ENCODE measurements around the gene OSM.

OSM gene

DNA sequence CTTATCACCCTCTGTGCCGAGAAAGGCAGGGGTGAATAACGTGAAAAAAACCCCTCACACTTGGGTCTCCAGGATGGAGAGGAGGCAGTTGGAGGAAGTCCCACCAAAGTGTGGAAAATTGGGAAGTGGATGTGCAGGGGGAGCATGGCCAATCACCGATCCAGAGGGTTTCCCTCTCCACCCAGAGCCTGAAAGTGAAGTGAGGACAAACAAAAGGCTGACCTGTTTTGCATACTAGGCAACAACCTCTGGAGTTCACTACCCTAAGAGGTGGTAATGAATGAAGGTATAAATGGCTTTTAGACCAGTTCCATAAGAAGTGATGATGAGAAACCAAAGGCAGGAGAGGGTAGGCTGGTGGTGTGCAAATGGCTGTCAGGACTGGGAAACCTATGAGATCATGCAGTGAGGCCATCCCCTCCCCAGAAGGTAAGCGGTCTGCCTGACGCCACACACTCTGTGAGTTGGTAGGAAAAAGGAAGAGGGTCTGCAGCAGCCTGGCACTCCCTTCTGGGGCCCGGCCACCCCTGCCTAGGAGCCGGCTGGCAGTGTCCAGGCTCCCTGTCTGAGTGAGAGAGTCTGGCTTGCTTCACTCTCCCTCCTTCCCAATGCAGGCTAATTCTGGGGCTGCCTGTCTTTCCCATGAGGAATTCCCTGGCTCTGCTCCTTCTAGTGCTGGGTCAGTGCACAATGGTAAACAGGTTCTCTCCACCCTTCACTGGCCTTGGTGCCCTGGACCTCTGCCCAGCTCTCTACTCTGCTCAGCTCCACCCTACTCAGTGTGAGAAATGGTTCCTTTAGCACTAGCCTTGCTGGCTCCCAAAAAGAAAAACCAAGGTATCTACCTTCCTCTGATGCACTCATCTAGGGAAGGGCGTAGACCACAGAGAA is 44.5 kb upstream of the OSM start:
- POLR2A ChIA-PET: no interaction called here
- CTCF ChIA-PET: interaction anchor here (1.0 to 5.4 kb wide), 7 partner anchors 8 to 75 kb away, joined by 3 to 31 read pairs (median 4); partner anchors contain the start of gene CASTOR1
- peak overlapping the region in 1 of 2 experiments; percentile 32 for H3K27ac ChIP-seq (ENCODE audit: insufficient read depth in 1 of 2, low read depth in 1 of 2, low read length in 2 of 2, poor library complexity in 1 of 2, severe bottlenecking in 2 of 2)
- 91% methylated on average over 6 of the region's 8 CpGs for WGBS (ENCODE audit: insufficient coverage)
- no peaks in the 10 kb centered on the region for H3K36me3 ChIP-seq (ENCODE audit: control insufficient read depth in 4 of 4, insufficient read depth in 4 of 4, low read length in 3 of 4)
- H3K27me3 ChIP-seq (replicated peaks in 2 of 5; ENCODE audit: control insufficient read depth in 4 of 5, insufficient read depth in 5 of 5, low read length in 4 of 5): no peaks in the 10 kb centered on the region
- H3K4me3 ChIP-seq (ENCODE audit: control insufficient read depth in 1 of 7, extremely low read depth in 1 of 7, insufficient read depth in 4 of 7, low read depth in 2 of 7, low read length in 6 of 7): no peak overlapping the region
- H3K4me1 ChIP-seq (ENCODE audit: control extremely low read depth in 1 of 4, control insufficient read depth in 4 of 4, insufficient read depth in 4 of 4, low read length in 3 of 4): peaks cover 47 to 95% (median 86%) of the 10 kb centered on the region in 4 experiments
- no peak for DNase-seq
- no peaks in the 10 kb centered on the region for H3K9me3 ChIP-seq (ENCODE audit: control extremely low read depth in 1 of 5, control insufficient read depth in 4 of 5, insufficient read depth in 2 of 5, low read depth in 1 of 5, low read length in 4 of 5)

DNA sequence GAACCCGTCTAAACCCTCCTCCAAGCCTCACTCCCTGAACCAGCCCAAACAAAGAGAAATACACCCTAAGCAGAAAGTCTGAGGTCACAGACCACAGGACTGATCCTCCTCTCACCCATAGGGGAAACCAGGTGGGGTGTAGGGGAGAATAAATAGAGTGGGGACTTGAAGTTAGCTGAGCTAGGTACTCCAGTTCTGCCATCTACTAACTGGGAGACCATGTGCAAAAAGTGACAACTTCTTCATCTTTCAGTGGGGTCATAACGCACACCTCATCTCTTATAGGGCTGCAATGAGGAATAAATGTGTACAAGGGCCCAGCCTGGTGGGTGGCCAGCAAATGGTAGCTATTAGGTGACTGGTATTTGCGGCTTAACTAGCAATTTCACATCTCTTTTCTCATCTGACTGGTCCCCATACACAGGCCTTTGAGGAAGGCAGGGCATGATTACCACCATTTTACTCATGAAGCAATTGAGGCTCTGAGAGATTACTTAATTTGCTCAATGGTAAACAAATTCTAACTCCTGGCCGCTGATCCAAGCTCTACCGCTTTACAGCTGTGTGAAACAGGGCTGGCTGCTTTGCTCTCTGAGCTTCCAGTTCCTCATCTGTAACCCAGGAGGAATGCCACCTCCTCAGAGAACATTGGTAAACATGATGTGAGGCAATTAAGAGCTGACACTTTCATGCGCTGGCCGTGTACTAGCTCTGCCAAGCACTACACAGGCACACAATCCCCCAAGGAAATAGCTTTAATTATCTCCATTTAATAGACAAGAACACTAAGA is 43.5 kb upstream of the OSM start:
- no peak overlapping the region for H3K27ac ChIP-seq (ENCODE audit: insufficient read depth in 1 of 2, low read depth in 1 of 2, low read length in 2 of 2, poor library complexity in 1 of 2, severe bottlenecking in 2 of 2)
- no peaks in the 10 kb centered on the region for H3K36me3 ChIP-seq (ENCODE audit: control insufficient read depth in 4 of 4, insufficient read depth in 4 of 4, low read length in 3 of 4)
- peak in 1 of 3 donors; percentile 33 for DNase-seq
- peak overlapping the region in 1 of 7 experiments; percentile 26 for H3K4me3 ChIP-seq (ENCODE audit: control insufficient read depth in 1 of 7, extremely low read depth in 1 of 7, insufficient read depth in 4 of 7, low read depth in 2 of 7, low read length in 6 of 7)
- peaks cover 52 to 95% (median 86%) of the 10 kb centered on the region in 4 experiments for H3K4me1 ChIP-seq (ENCODE audit: control extremely low read depth in 1 of 4, control insufficient read depth in 4 of 4, insufficient read depth in 4 of 4, low read length in 3 of 4)
- H3K27me3 ChIP-seq (replicated peaks in 2 of 5; ENCODE audit: control insufficient read depth in 4 of 5, insufficient read depth in 5 of 5, low read length in 4 of 5): no peaks in the 10 kb centered on the region
- ChIA-PET CTCF (interaction anchor here (1.0 to 5.4 kb wide), 7 partner anchors 9 to 23 kb away, joined by 3 to 31 read pairs (median 3); partner anchors contain the start of gene CASTOR1), POLR2A (no interaction called here)
- 65% methylated on average over 5 of the region's 7 CpGs for WGBS (ENCODE audit: insufficient coverage)
- H3K9me3 ChIP-seq (ENCODE audit: control extremely low read depth in 1 of 5, control insufficient read depth in 4 of 5, insufficient read depth in 2 of 5, low read depth in 1 of 5, low read length in 4 of 5): no peaks in the 10 kb centered on the region

- no peaks in the 10 kb centered on the region for H3K27me3 ChIP-seq (replicated peaks in 2 of 5; ENCODE audit: control insufficient read depth in 4 of 5, insufficient read depth in 5 of 5, low read length in 4 of 5)
- H3K9me3 ChIP-seq (ENCODE audit: control extremely low read depth in 1 of 5, control insufficient read depth in 4 of 5, insufficient read depth in 2 of 5, low read depth in 1 of 5, low read length in 4 of 5): no peaks in the 10 kb centered on the region
- POLR2A ChIA-PET: no interaction called here
- no peak overlapping the region for H3K4me3 ChIP-seq (ENCODE audit: control insufficient read depth in 1 of 7, extremely low read depth in 1 of 7, insufficient read depth in 4 of 7, low read depth in 2 of 7, low read length in 6 of 7)
- no peak overlapping the region for H3K27ac ChIP-seq (ENCODE audit: insufficient read depth in 1 of 2, low read depth in 1 of 2, low read length in 2 of 2, poor library complexity in 1 of 2, severe bottlenecking in 2 of 2)
- WGBS (ENCODE audit: insufficient coverage): 88% methylated on average over 4 of the region's 5 CpGs
- CTCF ChIA-PET: interaction anchor here (0.9 to 3.6 kb wide), 4 partner anchors 20 to 53 kb away, joined by 3 to 16 read pairs (median 3); partner anchors contain the start of gene CASTOR1
- DNase-seq: peak in 2 of 3 donors; percentile 58 to 71
- peaks cover 56 to 95% (median 87%) of the 10 kb centered on the region in 4 experiments for H3K4me1 ChIP-seq (ENCODE audit: control extremely low read depth in 1 of 4, control insufficient read depth in 4 of 4, insufficient read depth in 4 of 4, low read length in 3 of 4)
- H3K36me3 ChIP-seq (ENCODE audit: control insufficient read depth in 4 of 4, insufficient read depth in 4 of 4, low read length in 3 of 4): no peaks in the 10 kb centered on the region
Observed at GRCh38 chr22:30308518-30309230, 42.0 kb upstream of the OSM start.

- Histone ChIP-seq H3K27me3 (replicated peaks in 2 of 5; ENCODE audit: control insufficient read depth in 4 of 5, insufficient read depth in 5 of 5, low read length in 4 of 5) (no peaks in the 10 kb centered on the region), H3K4me1 (ENCODE audit: control extremely low read depth in 1 of 4, control insufficient read depth in 4 of 4, insufficient read depth in 4 of 4, low read length in 3 of 4) (peaks cover 56 to 97% (median 90%) of the 10 kb centered on the region in 4 experiments), H3K27ac (ENCODE audit: insufficient read depth in 1 of 2, low read depth in 1 of 2, low read length in 2 of 2, poor library complexity in 1 of 2, severe bottlenecking in 2 of 2) (no peak overlapping the region), H3K4me3 (ENCODE audit: control insufficient read depth in 1 of 7, extremely low read depth in 1 of 7, insufficient read depth in 4 of 7, low read depth in 2 of 7, low read length in 6 of 7) (no peak overlapping the region), H3K9me3 (ENCODE audit: control extremely low read depth in 1 of 5, control insufficient read depth in 4 of 5, insufficient read depth in 2 of 5, low read depth in 1 of 5, low read length in 4 of 5) (no peaks in the 10 kb centered on the region), H3K36me3 (ENCODE audit: control insufficient read depth in 4 of 4, insufficient read depth in 4 of 4, low read length in 3 of 4) (no peaks in the 10 kb centered on the region)
- POLR2A ChIA-PET: no interaction called here
- no peak for DNase-seq
- WGBS (ENCODE audit: insufficient coverage): no CpG with 5 or more reads among the region's 2 CpGs
- CTCF ChIA-PET: interaction anchor here (0.9 to 3.6 kb wide), 3 partner anchors 20 to 52 kb away, joined by 3 to 16 read pairs (median 3); partner anchors contain the start of gene CASTOR1
Observed at GRCh38 chr22:30308093-30308492, 41.4 kb upstream of the OSM start.

DNA sequence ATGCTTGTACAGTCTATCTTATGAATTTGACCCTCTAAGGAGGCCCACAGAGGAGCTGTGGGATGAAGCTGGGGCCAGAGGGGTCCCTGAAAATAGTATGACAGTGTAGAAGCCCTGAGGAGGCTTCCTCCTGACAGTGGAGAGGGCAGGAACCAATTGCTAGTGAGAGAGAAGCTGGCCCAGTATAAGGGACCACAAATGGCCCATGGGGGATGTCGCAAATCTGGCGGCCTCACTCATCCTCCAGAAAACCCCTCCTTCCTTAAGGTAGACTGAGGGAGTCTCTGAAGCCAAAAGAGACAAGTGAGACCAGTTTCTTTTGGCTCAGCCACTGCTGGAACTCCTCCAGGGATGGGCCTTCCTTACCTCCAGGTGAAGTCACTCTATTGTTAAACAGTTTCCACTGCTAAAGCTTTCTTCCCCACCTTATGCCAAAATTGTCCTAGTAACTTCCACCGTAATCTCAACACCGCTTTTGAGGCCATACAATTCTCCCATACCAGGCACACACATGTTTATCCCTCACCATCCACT is 40.5 kb upstream of the OSM start:
- H3K4me3 ChIP-seq (ENCODE audit: control insufficient read depth in 1 of 7, extremely low read depth in 1 of 7, insufficient read depth in 4 of 7, low read depth in 2 of 7, low read length in 6 of 7): peak overlapping the region in 2 of 7 experiments; percentile 14 to 31
- H3K36me3 ChIP-seq (ENCODE audit: control insufficient read depth in 4 of 4, insufficient read depth in 4 of 4, low read length in 3 of 4): no peaks in the 10 kb centered on the region
- H3K27me3 ChIP-seq (replicated peaks in 2 of 5; ENCODE audit: control insufficient read depth in 4 of 5, insufficient read depth in 5 of 5, low read length in 4 of 5): no peaks in the 10 kb centered on the region
- H3K9me3 ChIP-seq (ENCODE audit: control extremely low read depth in 1 of 5, control insufficient read depth in 4 of 5, insufficient read depth in 2 of 5, low read depth in 1 of 5, low read length in 4 of 5): no peaks in the 10 kb centered on the region
- no peak for DNase-seq
- H3K4me1 ChIP-seq (ENCODE audit: control extremely low read depth in 1 of 4, control insufficient read depth in 4 of 4, insufficient read depth in 4 of 4, low read length in 3 of 4): peaks cover 58 to 97% (median 92%) of the 10 kb centered on the region in 4 experiments
- POLR2A ChIA-PET: interaction anchor here (0.7 kb wide), 1 partner anchor 938 kb away, joined by 3 read pairs; no protein-coding TSS in a partner anchor
- peak overlapping the region; percentile 7 to 47 for H3K27ac ChIP-seq (ENCODE audit: insufficient read depth in 1 of 2, low read depth in 1 of 2, low read length in 2 of 2, poor library complexity in 1 of 2, severe bottlenecking in 2 of 2)
- 95% methylated on average over 2 of the region's 4 CpGs for WGBS (ENCODE audit: insufficient coverage)
- CTCF ChIA-PET: interaction anchor here (0.9 to 3.6 kb wide), 4 partner anchors 8 to 19 kb away, joined by 3 to 16 read pairs (median 3); partner anchors contain the start of gene CASTOR1

DNA sequence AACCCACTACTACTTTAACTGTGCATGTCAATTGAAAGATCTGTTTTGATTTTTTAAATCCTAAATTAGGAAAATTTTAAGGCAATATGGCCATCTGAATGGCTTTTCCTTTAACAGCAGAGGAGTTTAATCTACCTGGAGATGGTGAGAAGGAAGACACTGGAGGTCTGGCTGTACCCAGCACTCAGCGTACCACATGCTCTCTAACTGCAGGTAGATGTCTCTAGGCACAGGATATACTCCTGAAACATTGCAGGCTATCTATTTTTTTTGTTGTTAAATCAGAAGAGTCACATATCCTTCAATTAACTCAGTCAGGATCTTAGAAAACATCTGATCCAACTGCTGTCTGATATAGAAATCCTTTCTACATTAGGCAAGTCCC is 40.0 kb upstream of the OSM start:
- CTCF ChIA-PET: interaction anchor here (0.9 to 3.6 kb wide), 4 partner anchors 8 to 18 kb away, joined by 3 to 16 read pairs (median 3); partner anchors contain the start of gene CASTOR1
- Histone ChIP-seq H3K4me3 (ENCODE audit: control insufficient read depth in 1 of 7, extremely low read depth in 1 of 7, insufficient read depth in 4 of 7, low read depth in 2 of 7, low read length in 6 of 7) (peak overlapping the region in 2 of 7 experiments; percentile 14 to 47), H3K36me3 (ENCODE audit: control insufficient read depth in 4 of 4, insufficient read depth in 4 of 4, low read length in 3 of 4) (no peaks in the 10 kb centered on the region), H3K27ac (ENCODE audit: insufficient read depth in 1 of 2, low read depth in 1 of 2, low read length in 2 of 2, poor library complexity in 1 of 2, severe bottlenecking in 2 of 2) (peak overlapping the region; percentile 7 to 47), H3K4me1 (ENCODE audit: control extremely low read depth in 1 of 4, control insufficient read depth in 4 of 4, insufficient read depth in 4 of 4, low read length in 3 of 4) (peaks cover 57 to 98% (median 95%) of the 10 kb centered on the region in 4 experiments), H3K27me3 (replicated peaks in 2 of 5; ENCODE audit: control insufficient read depth in 4 of 5, insufficient read depth in 5 of 5, low read length in 4 of 5) (no peaks in the 10 kb centered on the region), H3K9me3 (ENCODE audit: control extremely low read depth in 1 of 5, control insufficient read depth in 4 of 5, insufficient read depth in 2 of 5, low read depth in 1 of 5, low read length in 4 of 5) (no peaks in the 10 kb centered on the region)
- no CpG with 5 or more reads among the region's 1 CpG for whole genome bisulfite sequencing (ENCODE audit: insufficient coverage)
- no peak for DNase-seq
- POLR2A ChIA-PET: interaction anchor here (0.7 to 1.3 kb wide), 4 partner anchors 9 to 938 kb away, joined by 3 to 4 read pairs (median 3); no protein-coding TSS in a partner anchor

Data from common myeloid progenitor, CD34-positive (primary cell).